Posterior vena cava (tissue), 2 donors: ENCODE measurements around the gene TMEM117. TPM values are rescaled to one million over a fixed set of nuclear protein-coding genes. Genes with fewer than 3 reads are reported as not detected.

ENCODE experiments used
- DNase-seq: peaks from one replicate; pipeline ENCODE4 v3.0.0-alpha.2; 2020; ENCODE audit warnings: low spot score
- intact Hi-C, 2 donors: fragments of 100-400 bp; cut with DNase I; formaldehyde crosslinking; loops; one replicate each; pipeline versions ENCODE4 v1.14.1 to v1.14.2; 2022 to 2023
- total RNA-seq, 2 donors: library from RNA; stranded (reverse); fragmentation: NEBNext Ultra II Directional; extraction: Animal tissue kit (Norgen Biotek cat#: 25700); gene quantifications; one replicate each; pipeline ENCODE4 v1.2.1, GENCODE V29; 2021
- donor health status: DM: yes; HTN: yes; CAD: no.
- donor health status: DM: yes; HTN: yes; CAD: no.

The TMEM117 gene
- total RNA-seq, 2 donors from 2014 or later: 10.0 to 11.4 TPM

DNA sequence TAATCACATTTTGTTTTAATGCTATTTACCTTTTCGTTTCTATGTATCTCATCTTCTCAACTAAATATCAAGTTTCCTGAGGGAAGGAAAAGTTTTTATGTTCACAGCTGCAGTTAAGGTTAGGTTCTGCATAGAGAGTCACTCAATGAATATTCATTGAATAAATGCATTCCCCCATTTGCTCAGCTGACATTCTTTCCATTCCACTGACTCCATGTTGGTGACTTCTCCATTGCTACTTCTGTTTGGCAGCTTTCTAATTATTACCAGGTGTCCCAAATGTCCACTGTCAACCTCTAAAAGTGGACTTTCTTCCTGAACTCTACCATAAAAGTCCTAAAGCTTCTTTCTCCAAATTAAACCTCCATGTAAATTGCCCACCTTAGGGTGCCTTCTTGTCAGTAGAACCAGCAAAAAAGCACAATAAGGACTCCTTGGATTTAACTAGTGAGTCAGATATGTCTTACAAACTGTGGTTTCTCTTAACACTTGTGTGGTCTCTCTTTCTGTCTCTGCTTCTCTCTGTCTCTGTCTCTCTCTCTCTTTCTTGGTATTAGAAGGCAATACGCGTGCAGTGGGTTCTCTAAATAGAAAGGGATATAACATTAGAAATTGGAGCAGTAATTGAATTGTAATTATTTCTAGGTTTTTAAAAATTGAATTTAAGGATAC lies 85.9 kb downstream of the TMEM117 start:
- intact Hi-C loops: no loop called here

GRCh38 chr12:43930032-43930431 lies 94.2 kb downstream of the TMEM117 start:
- DNase-seq: no peak
- intact Hi-C loops: no loop called here

More for the DNA sequence above, 85.9 kb downstream of the TMEM117 start:
- DNase-seq: no peak

DNA sequence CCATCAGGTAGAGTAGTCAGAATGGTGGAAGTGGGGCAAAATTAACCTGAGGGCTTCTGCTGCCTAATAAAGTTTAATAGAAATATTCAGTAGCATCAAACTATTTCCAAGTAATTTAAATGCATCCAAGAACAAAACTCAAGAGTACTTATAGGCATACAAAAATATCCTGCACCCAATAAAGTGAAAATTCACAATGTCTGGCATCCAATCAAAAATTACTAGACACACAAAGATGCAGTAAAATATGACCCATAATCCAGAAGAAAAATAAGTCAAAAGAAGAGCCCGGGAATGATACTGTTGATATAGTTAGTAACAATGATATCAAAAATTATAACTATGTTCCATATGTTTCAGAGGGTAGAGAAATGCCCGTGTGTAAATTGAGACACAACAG lies 95.3 kb downstream of the TMEM117 start:
- no peak for DNase-seq
- intact Hi-C loops: no loop called here

DNA sequence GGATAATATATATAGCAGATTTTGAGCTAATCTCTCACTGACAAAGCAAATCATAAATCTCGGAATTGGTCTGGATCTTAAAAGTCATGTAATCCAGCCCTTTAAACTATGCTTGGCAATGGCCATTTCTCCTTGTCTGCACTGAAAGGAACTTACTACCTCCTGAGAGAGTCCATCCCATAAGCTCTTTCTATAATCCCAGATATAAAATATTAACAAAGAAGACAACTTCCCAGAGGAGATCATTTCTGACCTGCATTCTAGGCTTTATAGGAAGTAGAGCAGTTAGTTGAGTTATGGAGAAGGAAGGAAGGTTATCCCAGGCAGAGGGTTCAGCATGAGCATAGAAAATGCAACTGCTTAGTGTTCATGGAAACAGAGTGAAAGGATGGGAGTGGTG lies 99.7 kb downstream of the TMEM117 start:
- intact Hi-C loops: no loop called here
- DNase-seq: no peak

- intact Hi-C loops: no loop called here
- DNase-seq: no peak
Observed at GRCh38 chr12:43937947-43938346, 102.1 kb downstream of the TMEM117 start.

- DNase-seq: no peak
- intact Hi-C loops: no loop called here
Observed at GRCh38 chr12:43942379-43942778, 106.5 kb downstream of the TMEM117 start.

DNA sequence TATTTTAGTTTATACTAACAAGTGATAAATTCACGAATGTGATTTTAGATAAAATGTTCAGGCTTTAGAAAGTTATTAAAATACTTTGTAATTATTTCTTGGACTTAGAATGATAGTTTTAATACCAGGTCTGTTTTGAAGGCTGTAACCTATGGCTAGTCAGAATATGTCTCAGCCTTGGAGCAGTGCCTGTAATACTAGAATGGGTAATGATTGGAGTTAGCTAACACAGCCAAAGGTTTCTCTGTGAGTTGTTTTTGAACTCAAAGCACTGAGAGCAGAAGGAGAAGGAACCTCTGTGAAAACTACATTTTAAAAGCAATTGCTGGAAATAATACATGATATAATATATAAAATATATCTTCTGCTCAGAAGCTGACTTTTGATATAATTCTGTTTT lies 110.1 kb downstream of the TMEM117 start:
- no peak for DNase-seq
- intact Hi-C loops: no loop called here

DNA sequence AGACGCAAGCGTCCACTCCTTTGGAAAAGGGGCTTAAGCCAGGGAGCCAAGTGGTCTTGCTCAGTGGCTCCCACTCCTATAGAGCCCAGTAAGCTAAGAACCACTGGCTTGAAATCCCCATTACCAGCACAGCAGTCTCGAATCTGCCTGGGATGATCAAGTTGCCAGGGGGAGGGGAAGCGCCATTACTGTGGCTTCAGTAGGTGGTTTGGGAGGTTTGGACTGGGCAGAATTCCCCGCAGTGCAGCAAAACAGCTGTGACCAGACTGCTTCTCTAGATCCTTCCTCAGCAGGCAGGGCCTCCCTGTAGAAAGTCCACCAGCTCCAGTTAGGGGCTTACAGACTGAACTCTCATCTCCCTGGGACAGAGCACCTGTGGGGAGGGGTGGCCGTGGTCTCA lies 115.4 kb downstream of the TMEM117 start:
- DNase-seq: no peak
- intact Hi-C loops: no loop called here

DNA sequence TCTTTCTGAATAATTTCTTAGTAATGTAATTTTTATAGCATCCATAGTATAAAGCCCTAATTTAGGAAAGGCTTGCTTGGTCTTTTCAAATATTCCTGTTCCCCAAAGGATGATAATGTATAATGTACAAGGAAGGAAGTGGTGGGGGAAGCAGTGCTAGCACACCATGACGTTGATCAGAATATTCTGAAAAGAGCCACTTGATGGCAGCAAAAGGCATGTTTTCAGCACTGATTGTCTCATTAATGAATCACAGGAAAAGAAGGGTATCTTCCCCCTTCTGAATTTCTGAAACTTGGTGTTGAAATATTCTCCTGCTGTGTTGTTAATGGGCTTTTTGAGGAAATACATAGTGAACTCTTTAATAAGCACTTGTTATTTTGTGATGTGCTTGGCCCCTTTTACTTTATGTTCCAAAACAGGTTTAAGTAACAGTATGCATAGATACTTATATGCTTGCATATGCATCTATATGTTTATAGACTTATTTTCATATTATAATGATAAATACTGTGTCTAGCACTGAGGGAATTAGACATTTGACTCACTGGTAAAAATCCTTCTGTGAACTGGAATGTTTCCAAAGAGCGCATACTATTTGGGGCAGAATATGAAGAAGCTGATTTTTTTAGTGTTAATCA lies 122.0 kb downstream of the TMEM117 start:
- intact Hi-C loops: no loop called here

DNA sequence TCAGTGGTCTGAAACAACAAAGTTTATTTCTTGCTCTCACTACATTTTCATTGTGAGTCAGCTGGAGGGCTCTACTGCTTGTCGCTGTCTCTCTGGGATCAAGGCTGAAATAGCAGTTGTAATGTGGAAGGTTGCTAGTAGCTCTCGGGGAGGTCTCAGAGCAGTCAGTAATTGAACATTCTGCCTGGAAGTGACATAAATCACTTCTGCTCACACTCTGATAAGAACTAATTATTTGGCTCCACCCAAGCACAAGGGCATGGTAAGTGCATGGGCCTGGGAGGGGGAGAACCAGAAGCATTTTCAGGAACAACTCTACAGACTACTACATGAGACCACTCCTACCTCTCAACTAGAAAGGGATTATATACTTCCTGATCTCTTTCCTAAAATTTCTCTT lies 128.2 kb downstream of the TMEM117 start:
- DNase-seq: no peak
- intact Hi-C loops: no loop called here

More for the DNA sequence above, 122.0 kb downstream of the TMEM117 start:
- DNase-seq: no peak

- DNase-seq: no peak
- intact Hi-C loops: no loop called here
Observed at GRCh38 chr12:43964961-43965360, 129.1 kb downstream of the TMEM117 start.

GRCh38 chr12:43965899-43966298 lies 130.0 kb downstream of the TMEM117 start:
- intact Hi-C loops: no loop called here
- DNase-seq: no peak

DNA sequence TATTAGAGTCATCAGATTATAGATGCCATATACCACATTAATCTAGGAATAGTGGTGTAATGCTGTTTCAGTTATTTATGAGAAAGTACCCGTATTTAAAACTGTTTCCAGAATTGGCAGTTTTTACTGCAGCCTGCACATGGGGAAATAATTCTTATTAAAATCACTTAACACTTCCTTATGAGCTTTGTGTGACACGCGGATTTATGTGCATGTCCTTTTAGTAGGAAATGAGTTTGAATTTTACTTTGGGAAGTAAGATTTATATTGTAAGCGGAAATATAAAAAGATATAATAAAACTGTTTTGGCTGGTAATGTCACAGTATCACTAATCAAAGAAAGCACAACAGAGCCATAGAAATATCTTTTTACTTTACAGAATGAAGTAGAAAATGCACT lies 132.9 kb downstream of the TMEM117 start:
- intact Hi-C loops: no loop called here
- no peak for DNase-seq

DNA sequence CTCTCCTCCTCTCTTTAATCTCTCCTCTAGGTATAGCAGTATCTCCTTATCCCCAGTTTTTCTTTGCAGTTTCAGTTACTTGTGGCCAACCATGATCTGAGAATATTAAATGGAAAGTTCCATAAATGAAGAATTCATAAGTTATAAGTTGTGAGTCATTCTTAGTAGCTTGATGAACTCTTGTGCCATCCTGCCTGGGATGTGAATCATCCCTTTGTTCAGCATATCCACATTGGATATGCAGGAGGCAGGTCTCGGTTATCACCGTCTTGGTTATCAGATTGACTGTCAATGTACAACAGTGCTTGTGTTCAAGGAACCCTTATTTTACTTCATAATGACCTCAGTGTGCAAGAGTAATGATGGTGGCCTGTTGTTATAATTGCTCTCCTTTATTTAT lies 134.0 kb downstream of the TMEM117 start:
- intact Hi-C loops: no loop called here
- DNase-seq: no peak

DNA sequence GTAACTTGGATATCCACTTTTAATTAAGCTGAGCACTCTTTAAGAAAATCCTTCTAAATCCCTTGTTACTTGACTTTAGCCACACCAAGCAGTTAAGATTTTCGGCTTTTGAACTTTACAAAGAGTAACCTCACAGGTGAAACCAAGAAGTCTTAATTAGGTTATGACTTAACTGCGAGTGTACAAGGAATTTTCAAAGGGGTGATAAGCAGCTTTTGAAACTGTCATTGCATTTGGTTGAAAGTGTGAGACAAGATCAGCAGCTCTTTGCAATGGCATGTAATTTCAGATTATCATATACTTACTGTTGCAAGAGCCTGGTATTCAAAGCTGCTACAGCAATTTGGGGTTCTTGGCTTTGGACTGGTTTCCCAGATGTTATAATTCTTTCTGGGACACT lies 137.5 kb downstream of the TMEM117 start:
- DNase-seq: no peak
- intact Hi-C loops: no loop called here

- no peak for DNase-seq
- intact Hi-C loops: no loop called here
Observed at GRCh38 chr12:43973993-43974392, 138.1 kb downstream of the TMEM117 start.

DNA sequence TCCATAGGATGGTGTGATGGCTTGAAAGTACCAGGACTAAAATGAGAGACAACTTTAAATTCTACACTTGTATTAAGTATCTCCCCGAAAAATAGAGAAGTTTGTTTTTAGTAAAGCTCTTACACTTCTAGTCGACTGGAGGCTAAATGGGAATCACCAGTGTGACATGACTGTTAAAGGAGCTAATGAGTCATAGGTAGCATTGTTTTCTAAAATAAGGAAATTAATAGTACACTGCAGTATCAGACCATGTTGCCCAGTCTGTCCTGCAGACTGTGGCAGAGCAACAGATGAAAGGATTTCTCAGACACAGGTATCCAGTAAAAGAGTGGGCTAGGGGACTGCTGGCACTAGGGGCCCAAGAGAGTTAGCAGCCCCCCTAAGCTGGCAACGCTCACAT lies 140.1 kb downstream of the TMEM117 start:
- no peak for DNase-seq
- intact Hi-C loops: no loop called here

- intact Hi-C loops: no loop called here
- no peak for DNase-seq
Observed at GRCh38 chr12:43978556-43978955, 142.7 kb downstream of the TMEM117 start.

GRCh38 chr12:43979450-43979849 lies 143.6 kb downstream of the TMEM117 start:
- DNase-seq: no peak
- intact Hi-C loops: no loop called here

DNA sequence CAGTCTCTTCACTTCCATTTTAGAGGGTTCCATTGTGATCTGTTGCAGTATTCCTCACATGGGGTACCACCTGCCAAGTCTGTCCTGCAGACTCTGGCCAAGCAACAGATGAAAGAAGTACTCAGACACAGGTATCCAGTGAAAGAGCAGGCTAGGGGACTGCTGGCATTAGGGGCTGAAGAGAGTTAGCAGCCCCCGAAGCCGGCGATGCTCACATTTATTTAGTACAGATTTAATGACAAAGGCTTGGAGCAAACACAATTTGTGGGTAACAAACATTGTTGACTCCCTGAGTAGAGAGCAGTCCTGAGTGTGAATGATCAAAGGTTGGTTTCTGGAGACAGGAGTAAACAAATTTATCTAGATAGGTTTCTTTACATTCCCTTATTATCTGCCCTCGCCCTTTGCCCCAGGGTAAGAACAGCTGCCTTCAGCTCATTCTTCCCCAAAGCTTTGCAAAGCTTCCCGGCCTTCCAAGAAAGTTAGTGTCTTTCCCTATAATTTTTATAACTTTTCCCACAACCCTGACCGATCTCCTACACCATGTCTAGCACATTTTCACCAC lies 144.8 kb downstream of the TMEM117 start:
- intact Hi-C loops: no loop called here
- DNase-seq: no peak

DNA sequence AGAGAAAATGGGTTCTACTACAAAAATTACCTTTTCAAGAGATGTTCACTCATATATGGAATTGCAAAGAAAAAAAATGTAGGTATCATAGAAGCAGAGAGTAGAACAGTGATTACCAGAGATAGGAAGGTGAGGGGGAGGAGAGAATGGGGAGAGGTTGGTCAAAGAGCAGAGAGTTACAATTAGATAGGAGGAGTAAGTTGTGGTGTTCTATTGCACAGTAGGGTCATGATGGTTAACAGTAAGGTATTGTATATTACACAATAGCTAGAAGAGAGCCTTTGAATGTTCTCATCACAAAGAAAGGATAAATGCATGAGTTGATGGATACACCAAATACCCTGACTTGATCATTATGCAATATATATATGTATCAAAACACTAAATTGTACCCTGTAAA lies 145.8 kb downstream of the TMEM117 start:
- no peak for DNase-seq
- intact Hi-C loops: no loop called here
